COLO829 (cell line): ENCODE data around the gene CMC2.

Experiments used
- DNase-seq: peaks from one replicate; pipeline ENCODE4 v3.0.0; 2012; ENCODE audit warnings: low spot score

CMC2 gene

DNA sequence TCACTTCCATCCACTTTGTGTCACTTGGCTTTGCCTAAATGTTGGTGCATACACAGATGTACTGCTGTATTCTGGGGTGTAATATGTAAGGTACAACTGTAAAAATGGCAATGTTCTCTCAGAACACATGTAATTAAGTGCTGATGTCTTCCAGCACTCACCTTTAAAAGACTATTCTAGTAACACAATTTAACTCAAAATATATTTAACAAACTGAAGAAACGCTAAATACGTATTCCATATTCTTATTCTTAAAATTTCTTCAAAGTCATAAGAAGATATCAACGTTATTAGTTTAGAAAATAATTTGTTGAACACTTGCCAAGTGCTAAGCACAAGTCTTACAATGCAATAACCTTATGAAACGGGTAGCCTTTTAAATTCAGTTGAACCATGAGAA lies 3.6 kb downstream of the CMC2 start:
- DNase-seq = no peak

DNA sequence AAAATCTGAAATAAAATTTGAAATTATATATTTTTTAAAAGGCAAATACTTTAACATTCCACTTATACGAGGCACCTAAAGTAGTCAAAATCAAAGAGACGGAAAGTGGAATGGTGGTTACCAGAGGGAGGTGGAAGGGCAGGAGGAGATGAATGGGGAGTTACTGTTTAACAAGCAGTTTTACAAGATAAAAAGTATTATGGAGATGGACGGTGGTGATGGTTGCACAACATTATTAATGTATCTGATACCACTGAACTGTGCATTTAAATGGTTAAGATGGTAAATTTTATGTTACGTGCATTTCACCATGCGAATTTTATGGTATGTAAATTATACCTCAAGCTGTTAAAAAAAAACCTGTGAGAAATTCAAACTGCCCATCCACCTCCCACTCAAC lies 5.4 kb downstream of the CMC2 start:
- DNase-seq = no peak

DNA sequence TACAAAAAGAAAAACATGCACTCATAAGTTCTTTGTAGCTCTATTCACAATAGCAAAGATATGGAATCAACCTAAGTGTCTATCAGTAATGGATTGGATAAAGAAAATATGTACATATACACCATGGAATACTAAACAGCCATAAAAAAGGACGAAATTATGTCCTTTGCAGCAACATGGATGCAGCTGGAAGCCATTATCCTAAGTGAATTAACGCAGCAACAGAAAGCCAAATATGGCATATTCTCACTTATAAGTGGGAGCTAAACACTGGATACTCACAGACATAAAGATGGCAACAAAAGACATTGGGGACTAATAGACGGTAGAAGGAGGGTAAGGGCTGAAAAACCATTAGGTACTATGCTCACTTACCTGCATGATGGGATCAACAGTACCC lies 5.8 kb downstream of the CMC2 start:
- DNase-seq = no peak

DNA sequence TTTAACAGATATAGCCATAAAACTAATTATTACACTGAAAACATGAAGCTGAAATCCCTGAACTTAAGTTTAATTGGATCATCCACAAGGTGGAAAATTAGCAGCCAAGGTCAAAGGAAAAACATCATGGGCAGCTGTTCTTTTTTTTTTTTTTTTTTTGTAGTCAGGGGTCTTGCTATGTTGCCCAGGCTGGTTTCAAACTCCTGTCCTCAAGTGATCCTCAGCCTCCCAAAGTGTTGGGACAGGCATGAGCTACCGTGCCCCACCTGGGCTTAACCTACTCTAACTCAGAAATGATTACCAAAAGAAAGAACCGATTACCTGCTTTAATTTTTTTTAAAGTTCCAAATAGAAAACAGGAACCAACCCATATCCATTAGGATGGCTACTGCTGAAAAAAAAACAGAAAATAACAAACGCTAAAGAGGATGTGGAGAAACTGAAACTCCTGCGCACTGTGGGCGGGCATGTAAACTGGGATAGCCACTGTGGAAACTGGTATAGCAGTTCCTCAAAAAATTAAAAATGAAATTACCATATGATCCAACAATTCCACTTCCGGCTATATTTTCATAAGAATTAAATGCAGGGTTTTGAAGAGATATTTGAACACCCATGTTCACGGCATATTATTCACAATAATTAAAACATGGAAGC lies 8.6 kb downstream of the CMC2 start:
- no peak for DNase-seq

GRCh38 chr16:80997139-80997798 lies 9.4 kb downstream of the CMC2 start:
- DNase-seq = no peak

- no peak for DNase-seq
These were observed 10.0 kb downstream of the CMC2 start for GRCh38 chr16:80996688-80997138.

GRCh38 chr16:80994451-80994850 lies 12.2 kb downstream of the CMC2 start:
- DNase-seq = no peak

- no peak for DNase-seq
These were observed 12.9 kb downstream of the CMC2 start for GRCh38 chr16:80993834-80994233.

DNA sequence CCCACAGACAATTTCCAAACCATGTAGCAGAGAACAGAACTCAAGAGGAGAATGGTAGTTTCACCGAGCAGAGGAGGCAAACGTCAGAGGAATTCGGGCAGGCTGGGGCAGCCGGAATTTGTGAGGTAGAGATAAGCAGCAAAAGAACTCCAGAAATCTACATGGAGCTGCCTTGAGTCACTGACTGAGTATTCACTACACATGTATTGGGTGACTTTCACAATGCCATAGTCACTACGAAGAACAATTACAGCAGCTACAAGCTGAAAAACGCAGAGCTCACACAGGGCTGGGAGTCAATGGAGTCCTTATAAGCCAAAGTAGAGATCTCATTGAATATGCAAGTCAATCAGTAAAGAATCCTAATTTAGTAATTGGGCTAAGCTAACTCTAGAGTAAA lies 13.4 kb downstream of the CMC2 start:
- no peak for DNase-seq

- no peak for DNase-seq
These were observed 13.9 kb downstream of the CMC2 start for GRCh38 chr16:80992676-80993293.

DNA sequence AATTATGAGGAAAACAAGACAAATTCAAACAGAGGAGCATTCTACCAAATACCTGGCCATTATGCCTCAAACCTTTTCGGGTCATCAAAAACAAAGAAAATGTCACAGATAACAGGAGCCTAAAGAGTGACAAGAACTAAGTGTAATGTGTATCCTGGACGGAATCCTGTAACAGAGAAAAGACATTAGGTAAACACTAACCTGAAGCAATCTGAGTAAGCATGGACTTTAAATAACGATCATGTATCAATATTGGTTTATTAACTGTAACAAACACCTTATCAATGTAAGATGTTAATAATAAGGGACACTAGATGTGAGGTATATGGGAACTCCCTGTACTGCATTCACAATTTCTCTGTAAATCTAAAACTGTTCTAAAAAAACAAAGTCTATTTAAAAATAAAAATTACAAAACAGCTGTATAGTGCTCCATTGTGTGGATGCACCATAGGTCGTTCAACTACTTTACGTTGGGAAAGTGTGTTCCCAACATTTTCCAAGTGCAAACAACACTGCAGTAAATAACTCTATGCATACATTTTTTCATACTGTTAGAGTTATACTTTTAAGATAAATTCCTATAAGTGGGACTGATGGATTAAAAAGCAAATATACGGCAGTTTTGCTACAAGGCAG lies 14.8 kb downstream of the CMC2 start:
- no peak for DNase-seq

GRCh38 chr16:80990978-80991377 lies 15.7 kb downstream of the CMC2 start:
- DNase-seq = no peak

DNA sequence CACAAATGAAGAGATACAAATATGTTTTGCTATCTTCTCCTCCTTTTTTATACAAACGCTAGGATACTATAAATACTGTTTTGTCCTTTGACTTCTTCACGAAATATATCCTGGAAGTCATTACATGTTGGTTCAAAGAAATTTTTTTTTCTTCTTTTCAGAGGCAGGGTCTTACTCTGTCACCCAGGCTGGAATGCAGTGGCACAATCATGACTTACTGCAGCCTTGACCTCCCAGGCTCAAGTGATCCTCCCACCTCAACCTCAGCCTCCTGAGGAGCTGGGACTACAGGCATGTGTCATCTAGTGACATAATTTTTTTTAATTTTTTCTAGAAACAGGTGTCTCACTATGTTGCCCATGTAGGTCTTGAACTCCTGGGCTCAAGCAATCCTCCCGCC lies 16.1 kb downstream of the CMC2 start:
- no peak for DNase-seq

- DNase-seq = peak; percentile 24
These were observed 16.9 kb downstream of the CMC2 start for GRCh38 chr16:80989801-80990200.

GRCh38 chr16:80988756-80989155 lies 17.9 kb downstream of the CMC2 start:
- DNase-seq = no peak

DNA sequence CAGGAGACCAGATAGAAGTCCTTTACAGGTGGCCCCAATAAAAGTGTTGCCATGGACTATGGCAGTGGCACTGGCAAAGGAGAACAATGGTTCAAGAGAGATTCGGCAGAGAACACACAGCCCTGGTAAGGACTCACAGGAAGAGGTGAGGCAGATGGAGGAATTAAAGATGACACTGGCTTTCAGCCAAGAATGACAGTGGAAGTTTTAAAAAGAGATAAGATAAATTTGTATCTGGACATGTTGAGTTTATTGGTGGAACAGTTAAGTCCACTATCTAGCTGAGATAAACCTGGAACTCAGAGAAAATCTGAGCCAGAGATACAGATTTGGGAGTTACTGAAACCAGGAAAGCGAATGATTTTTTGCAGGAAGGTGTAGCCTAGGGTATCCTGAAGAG lies 20.1 kb downstream of the CMC2 start:
- DNase-seq = no peak

GRCh38 chr16:80985611-80986010 lies 21.1 kb downstream of the CMC2 start:
- DNase-seq = no peak

DNA sequence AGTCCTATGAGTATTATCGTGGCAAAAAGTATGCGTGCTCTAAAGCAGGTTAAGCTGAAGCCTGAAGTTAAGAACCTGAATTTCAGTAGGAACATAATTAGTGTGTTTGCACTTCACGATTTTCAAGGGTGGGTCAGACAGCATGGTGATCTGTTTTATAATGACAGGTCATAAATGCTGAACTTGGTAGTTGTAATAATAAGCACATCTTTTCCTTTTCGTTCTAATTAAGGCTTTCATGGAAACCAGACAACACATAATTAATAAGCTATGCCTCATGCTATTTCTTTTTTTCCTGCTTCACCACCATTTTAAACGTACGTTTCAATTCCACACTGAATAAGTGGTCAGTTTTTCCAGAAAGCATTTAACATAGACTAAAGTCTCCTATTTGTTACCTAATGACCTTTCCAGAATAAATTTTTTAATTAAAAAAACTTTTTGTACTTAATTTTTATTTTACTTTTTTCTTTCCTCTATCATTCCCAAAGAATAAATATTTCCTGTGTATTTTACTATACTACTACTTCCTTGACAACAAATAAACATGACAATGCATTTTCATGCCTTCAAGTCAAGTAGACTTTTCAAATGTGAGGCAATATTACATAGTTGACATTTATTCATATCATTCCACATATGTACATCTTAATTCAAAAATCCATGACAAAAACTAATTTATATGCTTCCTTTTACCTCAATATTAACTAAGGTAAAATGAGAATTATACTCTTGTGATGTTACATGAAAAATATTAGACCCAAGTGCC lies 22.4 kb downstream of the CMC2 start:
- no peak for DNase-seq

- no peak for DNase-seq
These were observed 24.0 kb downstream of the CMC2 start for GRCh38 chr16:80982646-80983045.

- DNase-seq = no peak
These were observed 25.6 kb downstream of the CMC2 start for GRCh38 chr16:80981103-80981502.

- no peak for DNase-seq
These were observed 29.7 kb downstream of the CMC2 start for GRCh38 chr16:80976946-80977345.

- no peak for DNase-seq
These were observed 31.9 kb downstream of the CMC2 start for GRCh38 chr16:80974649-80975376.
